ENCODE measurements around the gene UBR2. TPM values are rescaled to one million over a fixed set of nuclear protein-coding genes. Genes with fewer than 3 reads are reported as not detected.

The UBR2 gene
- total and polyA plus RNA-seq, 2 of the 13 experiments (the other 11 are each of a cell fraction or from before 2014, with no cell fraction given), result 17.6 to 29.3 TPM

GRCh38 chr6:42702200-42702599 lies 138.4 kb downstream of the UBR2 start:
- no peak overlapping the region for H3K27ac ChIP-seq (ENCODE audit: extremely low read length, insufficient read depth, low read length)
- peaks cover 13% of the 10 kb centered on the region; the same call in 1 of the 2 replicates for H3K4me1 ChIP-seq (ENCODE audit: insufficient read depth, low read length)
- no TSS peak for BruUV-seq (replicated peaks)
- no peaks in the 10 kb centered on the region for H3K9me3 ChIP-seq (ENCODE audit: low read length)
- no peak overlapping the region for H3K4me2 ChIP-seq (ENCODE audit: low read depth, low read length)
- FAIRE-seq, result no peak
- no peaks in the 10 kb centered on the region for H3K79me2 ChIP-seq (ENCODE audit: insufficient read depth, low read length)
- H3K9ac ChIP-seq (ENCODE audit: insufficient read depth, low read depth, low read length), result no peak overlapping the region
- no peak for ATAC-seq
- no peaks in the 10 kb centered on the region for H3K36me3 ChIP-seq (replicated peaks in 1 of 2; ENCODE audit: control insufficient read depth in 1 of 2, insufficient read depth in 2 of 2, low read length in 2 of 2)
- no peak overlapping the region for H2AFZ ChIP-seq (ENCODE audit: low read length)
- DNase-seq (ENCODE audit: low spot score), result peak; percentile 27
- TF ChIP-seq STAT6 (CRISPR knock-in tag; IDR thresholded peaks at IDR 0.05; ENCODE audit: borderline replicate concordance) (no peak), ZBTB14 (CRISPR knock-in tag; IDR thresholded peaks at IDR 0.05) (no peak), NR3C1 (CRISPR knock-in tag; IDR thresholded peaks at IDR 0.05) (no peak), AHDC1 (CRISPR knock-in tag; IDR thresholded peaks at IDR 0.05; ENCODE audit: borderline replicate concordance) (no peak), U2AF2 (IDR thresholded peaks at IDR 0.05; ENCODE audit: low read depth, low read length) (no peak), E2F1 (CRISPR knock-in tag; IDR thresholded peaks at IDR 0.05) (no peak), PRMT3 (CRISPR knock-in tag; IDR thresholded peaks at IDR 0.05; ENCODE audit: borderline replicate concordance, low read depth) (no peak), ATF3 (CRISPR knock-in tag; IDR thresholded peaks at IDR 0.05) (no peak), ZNF569 (CRISPR knock-in tag; IDR thresholded peaks at IDR 0.05; ENCODE audit: borderline replicate concordance) (no peak), GTF2F1 (IDR thresholded peaks at IDR 0.05; ENCODE audit: low read length) (no peak), DPF2 (CRISPR knock-in tag; IDR thresholded peaks at IDR 0.05; ENCODE audit: borderline replicate concordance, low read depth) (no peak), CEBPG (CRISPR knock-in tag; IDR thresholded peaks at IDR 0.05) (no peak), ZNF883 (CRISPR knock-in tag; IDR thresholded peaks at IDR 0.05; ENCODE audit: not compliant biosample characterization) (no peak), DNMT3B (CRISPR knock-in tag; conservative IDR thresholded peaks at IDR 0.05) (no peak)
- intact Hi-C loops (cut with micrococcal nuclease; ENCODE audit: unreplicated experiment), result no loop called here
- CTCF ChIA-PET (ENCODE audit: low intra/inter-chr PET ratio, low total read pairs), result no interaction called here
- H4K20me1 ChIP-seq (ENCODE audit: insufficient read depth, low read length), result no peaks in the 10 kb centered on the region
- POLR2A ChIA-PET, result no interaction called here
- in situ Hi-C loops (cut with HindIII; ENCODE audit: extremely low pct_ligation_motif_present, low pct_unique_long_range_greater_than_20kb), result no loop called here
- no peaks in the 10 kb centered on the region for H3K27me3 ChIP-seq (ENCODE audit: control insufficient read depth in 1 of 2, insufficient read depth in 2 of 2, low read length in 2 of 2)
- 23% methylated on average over 2 of the region's 2 CpGs for WGBS (ENCODE audit: low lambda C conversion rate)
- no peak overlapping the region for H3K4me3 ChIP-seq (replicated peaks in 1 of 3; ENCODE audit: insufficient read depth in 1 of 3, low read depth in 2 of 3, low read length in 3 of 3)
